Smooth muscle cell (in vitro differentiated cells): ENCODE data around the gene CEP112. TPM values are rescaled to one million over a fixed set of nuclear protein-coding genes. Genes with fewer than 3 reads are reported as not detected.
A peak's percentile ranks its signal among the peaks of the same experiment; 100 is the strongest.

Experiments used
- DNase-seq: peaks from one replicate; lab custom pipeline; 2025; ENCODE audit not compliant: unreplicated experiment; lab: John Stamatoyannopoulos, UW
- H2AFZ ChIP-seq: fragments of 200-600 bp; sonication (generic); 2 replicates; pipeline ENCODE4 v1.6.0; 2016; ENCODE audit warnings: antibody characterized with exemption, low read depth, mild to moderate bottlenecking
- H3F3A ChIP-seq: fragments of 200-600 bp; sonication (generic); 2 replicates; pipeline ENCODE4 v1.6.0; 2017; ENCODE audit warnings: antibody characterized with exemption, low read depth
- H3K27ac ChIP-seq: fragments of 200-600 bp; sonication (generic); 2 replicates; pipeline ENCODE4 v1.5.1; 2016; ENCODE audit warnings: low read depth, mild to moderate bottlenecking
- H3K27me3 ChIP-seq: fragments of 200-600 bp; sonication (generic); 2 replicates; pipeline ENCODE4 v1.6.1; 2016; ENCODE audit warnings: low read depth, mild to moderate bottlenecking
- H3K36me3 ChIP-seq: fragments of 200-600 bp; sonication (generic); 2 replicates; pipeline ENCODE4 v1.5.1; 2016; ENCODE audit warnings: low read depth
- H3K4me1 ChIP-seq: fragments of 200-600 bp; sonication (generic); 2 replicates; pipeline ENCODE4 v1.5.1; 2016; ENCODE audit warnings: low read depth
- H3K4me2 ChIP-seq: fragments of 200-600 bp; sonication (generic); 2 replicates; pipeline ENCODE4 v1.6.0; 2016; ENCODE audit warnings: mild to moderate bottlenecking
- H3K4me3 ChIP-seq: fragments of 200-600 bp; sonication (generic); 2 replicates; pipeline ENCODE4 v1.5.1; 2016; ENCODE audit warnings: mild to moderate bottlenecking
- H3K79me2 ChIP-seq: fragments of 200-600 bp; sonication (generic); 2 replicates; pipeline ENCODE4 v1.6.0; 2016; ENCODE audit warnings: low read depth, mild to moderate bottlenecking
- H3K9ac ChIP-seq: fragments of 200-600 bp; sonication (generic); 2 replicates; pipeline ENCODE4 v1.6.0; 2016; ENCODE audit warnings: low read depth
- H3K9me3 ChIP-seq: fragments of 200-600 bp; sonication (generic); replicated peaks from 2 replicates; pipeline ENCODE4 v1.5.1; 2016; ENCODE audit warnings: low read depth
- H4K20me1 ChIP-seq: fragments of 200-600 bp; sonication (generic); 2 replicates; pipeline ENCODE4 v1.6.0; 2016; ENCODE audit warnings: low read depth
- WGBS: methylation state at CpG from one replicate; pipeline ENCODE4 v1.1.7; 2016; ENCODE audit warnings: low lambda C conversion rate; 5-methylcytosine and 5-hydroxymethylcytosine counted together
- polyA plus RNA-seq: library from polyadenylated mRNA; unstranded; fragments of >200 nt; fragmentation: Nextera tagmentation; extraction: Ambion mirVana; gene quantifications from 2 replicates; pipeline ENCODE4 v1.2.1, GENCODE V29; 2016
- total RNA-seq: library from RNA; depleted of rRNA; stranded (reverse); fragments of >200 nt; gene quantifications from 2 replicates; pipeline ENCODE4 v1.2.3, GENCODE V29; 2014
- TF ChIP-seq, protein P1 (sequence below): fragments of 200-600 bp; sonication (generic); IDR thresholded peaks from 2 replicates; pipeline ENCODE4 v1.5.1; 2017; ENCODE audit warnings: borderline replicate concordance, mild to moderate bottlenecking, antibody characterized with exemption; ENCODE audit not compliant: insufficient read depth, poor library complexity, severe bottlenecking

The CEP112 gene
- total and polyA plus RNA-seq, 2 experiments from 2014 or later, result 8.3 to 9.9 TPM

DNA sequence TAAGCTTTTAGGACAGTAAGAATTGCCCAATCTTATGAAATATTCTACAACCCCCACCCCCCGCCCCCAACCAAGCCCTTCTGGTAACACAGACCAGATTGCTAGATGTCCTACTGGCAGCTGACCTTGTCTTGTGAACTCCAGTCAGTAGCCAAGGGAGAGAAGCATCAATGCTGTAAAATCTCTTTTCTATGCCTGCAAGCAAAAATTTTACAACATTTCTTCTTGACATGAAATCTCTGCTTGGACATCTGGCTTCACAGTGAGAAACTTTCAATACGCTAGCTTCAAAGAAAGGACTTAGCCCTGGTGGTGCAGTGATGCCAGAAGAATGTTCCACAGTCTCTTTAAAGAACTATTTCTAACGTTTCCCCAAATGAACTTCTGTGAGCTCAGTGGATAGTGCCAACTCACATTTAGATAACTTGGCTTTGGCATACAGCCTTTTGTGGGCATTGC lies 461.2 kb downstream of the CEP112 start:
- H3K4me2 ChIP-seq, result peak overlapping the region; percentile 3

DNA sequence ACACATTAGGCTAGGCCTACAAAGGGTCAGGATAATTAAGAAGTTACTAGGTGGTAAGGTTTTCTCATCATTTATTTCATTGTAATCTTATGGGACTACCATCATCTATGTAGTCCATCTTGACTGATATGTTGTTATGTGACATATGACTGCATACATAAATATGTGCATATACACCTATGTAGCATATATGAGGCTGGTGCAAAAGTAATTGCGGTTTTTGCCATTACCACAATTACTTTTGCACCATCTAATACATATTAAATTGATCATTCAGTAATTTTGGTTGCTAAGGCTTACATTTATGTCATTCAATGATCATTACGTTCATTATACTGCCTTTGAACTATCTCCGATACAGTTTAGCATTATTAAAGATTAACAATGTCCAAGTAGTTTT lies 462.7 kb downstream of the CEP112 start:
- Histone ChIP-seq H3F3A (no peaks in the 10 kb centered on the region), H3K27ac (no peak overlapping the region), H3K27me3 (no peaks in the 10 kb centered on the region), H3K4me1 (no peaks in the 10 kb centered on the region), H3K4me2 (no peak overlapping the region), H3K36me3 (no peaks in the 10 kb centered on the region), H2AFZ (no peak overlapping the region), H4K20me1 (no peaks in the 10 kb centered on the region), H3K79me2 (no peaks in the 10 kb centered on the region), H3K9ac (no peak overlapping the region), H3K4me3 (no peak overlapping the region), H3K9me3 (no peaks in the 10 kb centered on the region)
- no peak for DNase-seq
- TF ChIP-seq, protein P1, sequence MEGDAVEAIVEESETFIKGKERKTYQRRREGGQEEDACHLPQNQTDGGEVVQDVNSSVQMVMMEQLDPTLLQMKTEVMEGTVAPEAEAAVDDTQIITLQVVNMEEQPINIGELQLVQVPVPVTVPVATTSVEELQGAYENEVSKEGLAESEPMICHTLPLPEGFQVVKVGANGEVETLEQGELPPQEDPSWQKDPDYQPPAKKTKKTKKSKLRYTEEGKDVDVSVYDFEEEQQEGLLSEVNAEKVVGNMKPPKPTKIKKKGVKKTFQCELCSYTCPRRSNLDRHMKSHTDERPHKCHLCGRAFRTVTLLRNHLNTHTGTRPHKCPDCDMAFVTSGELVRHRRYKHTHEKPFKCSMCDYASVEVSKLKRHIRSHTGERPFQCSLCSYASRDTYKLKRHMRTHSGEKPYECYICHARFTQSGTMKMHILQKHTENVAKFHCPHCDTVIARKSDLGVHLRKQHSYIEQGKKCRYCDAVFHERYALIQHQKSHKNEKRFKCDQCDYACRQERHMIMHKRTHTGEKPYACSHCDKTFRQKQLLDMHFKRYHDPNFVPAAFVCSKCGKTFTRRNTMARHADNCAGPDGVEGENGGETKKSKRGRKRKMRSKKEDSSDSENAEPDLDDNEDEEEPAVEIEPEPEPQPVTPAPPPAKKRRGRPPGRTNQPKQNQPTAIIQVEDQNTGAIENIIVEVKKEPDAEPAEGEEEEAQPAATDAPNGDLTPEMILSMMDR, result no peak
- 95% methylated on average over 3 of the region's 3 CpGs for WGBS

More for the DNA sequence above, 461.2 kb downstream of the CEP112 start:
- H3F3A ChIP-seq, result no peaks in the 10 kb centered on the region
- H3K9me3 ChIP-seq, result no peaks in the 10 kb centered on the region
- H4K20me1 ChIP-seq, result no peaks in the 10 kb centered on the region
- no peak overlapping the region for H3K9ac ChIP-seq
- H2AFZ ChIP-seq, result no peak overlapping the region
- WGBS, result 30% methylated on average over 3 of the region's 3 CpGs
- H3K27me3 ChIP-seq, result no peaks in the 10 kb centered on the region
- no peak for DNase-seq
- no peak overlapping the region for H3K4me3 ChIP-seq
- H3K36me3 ChIP-seq, result no peaks in the 10 kb centered on the region
- H3K79me2 ChIP-seq, result no peaks in the 10 kb centered on the region
- no peaks in the 10 kb centered on the region for H3K4me1 ChIP-seq
- TF ChIP-seq, protein P1, result no peak
- H3K27ac ChIP-seq, result peak overlapping the region; percentile 3

DNA sequence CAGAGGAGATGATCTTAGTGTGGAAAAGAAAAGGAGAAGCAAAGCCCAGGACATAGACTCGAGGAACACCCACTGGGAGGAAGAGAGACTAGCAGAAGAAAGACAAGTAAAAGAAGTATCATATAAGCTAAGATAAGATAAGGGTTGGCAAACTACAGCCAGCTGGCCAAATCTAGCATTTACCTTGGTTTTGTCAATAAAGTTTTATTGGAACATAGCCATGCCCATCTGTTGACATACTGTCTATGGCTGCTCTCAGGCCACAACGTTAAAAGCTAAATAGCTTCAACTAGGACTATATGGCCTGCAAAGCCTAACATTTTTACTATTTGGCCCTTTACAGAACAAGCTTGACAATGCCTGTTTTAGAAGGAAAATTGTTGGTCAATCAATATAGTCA lies 464.1 kb downstream of the CEP112 start:
- DNase-seq, result no peak
- Histone ChIP-seq H3K27ac (no peak overlapping the region), H3K4me2 (no peak overlapping the region), H3K4me1 (no peaks in the 10 kb centered on the region), H3K79me2 (no peaks in the 10 kb centered on the region), H3F3A (no peaks in the 10 kb centered on the region), H3K9ac (no peak overlapping the region), H4K20me1 (no peaks in the 10 kb centered on the region), H2AFZ (no peak overlapping the region), H3K27me3 (no peaks in the 10 kb centered on the region), H3K4me3 (no peak overlapping the region), H3K36me3 (no peaks in the 10 kb centered on the region), H3K9me3 (no peaks in the 10 kb centered on the region)
- 48% methylated on average over 2 of the region's 2 CpGs for WGBS
- TF ChIP-seq, protein P1, result no peak

DNA sequence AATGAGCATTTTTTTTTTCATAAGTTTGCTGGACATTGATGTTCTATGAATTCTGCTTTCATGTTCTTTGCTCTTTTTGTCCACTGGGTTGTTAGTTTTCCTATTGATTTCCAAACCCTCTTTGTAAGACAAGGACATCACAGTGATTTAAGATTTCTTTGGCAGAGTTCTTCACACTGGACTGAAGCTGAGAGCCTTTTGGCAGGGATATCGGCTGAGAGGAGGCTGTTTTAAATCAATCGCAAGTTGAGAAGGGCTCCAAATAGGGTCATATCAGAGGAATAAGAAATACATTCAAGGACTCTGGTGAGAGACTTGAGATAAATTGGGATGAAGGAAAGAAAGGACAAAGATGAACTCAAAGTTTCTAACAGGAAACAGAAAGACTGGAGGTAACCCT lies 464.7 kb downstream of the CEP112 start:
- Histone ChIP-seq H3K4me3 (no peak overlapping the region), H3K79me2 (no peaks in the 10 kb centered on the region), H3F3A (no peaks in the 10 kb centered on the region), H3K4me2 (no peak overlapping the region), H3K9me3 (no peaks in the 10 kb centered on the region), H4K20me1 (no peaks in the 10 kb centered on the region), H2AFZ (no peak overlapping the region), H3K36me3 (no peaks in the 10 kb centered on the region), H3K27ac (no peak overlapping the region), H3K9ac (no peak overlapping the region), H3K27me3 (no peaks in the 10 kb centered on the region), H3K4me1 (no peaks in the 10 kb centered on the region)
- no peak for DNase-seq
- WGBS, result 53% methylated on average over 2 of the region's 2 CpGs
- TF ChIP-seq, protein P1, result no peak
